Body of pancreas (tissue), 4 donors: Measurements from ENCODE around the gene CD58.

ENCODE experiments used
- POLR2A ChIP-seq, 3 donors: fragments of 450-650 bp; IDR thresholded peaks; one replicate each; pipeline ENCODE4 v1.6.1; 2016; ENCODE audit warnings: antibody characterized with exemption in 3 of 3, mild to moderate bottlenecking in 2 of 3
- TF ChIP-seq, protein P1 (sequence below), 7 experiments: fragments of 450-650 bp in 4 of 7; fragments of 200-600 bp in 3 of 7; sonication (generic) in 3 of 7; IDR thresholded peaks; one replicate each; pipeline ENCODE4 v1.5.1; 2016 to 2019; ENCODE audit warnings: antibody characterized with exemption in 7 of 7

DNA sequence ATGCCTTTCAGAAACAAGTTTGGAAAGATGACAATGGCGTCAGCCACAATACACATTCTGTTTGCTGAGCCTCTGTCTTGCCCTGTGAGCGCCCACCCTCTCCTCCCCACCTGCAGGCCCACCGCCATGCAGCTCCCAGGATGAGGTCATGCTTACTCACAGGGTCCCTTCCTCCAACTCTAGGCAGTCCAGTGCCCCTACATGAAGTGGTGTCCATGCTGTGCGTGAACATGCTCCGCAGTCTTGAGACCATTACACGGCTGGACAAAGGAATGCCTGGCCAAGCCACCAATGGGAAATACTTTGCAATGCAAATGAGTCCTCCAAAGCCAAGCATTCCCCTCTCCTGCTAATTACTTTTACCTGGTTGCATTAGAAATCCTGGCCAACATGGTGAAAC, 92.2 kb downstream of the CD58 start:
- TF ChIP-seq POLR2A (IDR thresholded peaks at IDR 0.05): no peak
- TF ChIP-seq, protein P1, sequence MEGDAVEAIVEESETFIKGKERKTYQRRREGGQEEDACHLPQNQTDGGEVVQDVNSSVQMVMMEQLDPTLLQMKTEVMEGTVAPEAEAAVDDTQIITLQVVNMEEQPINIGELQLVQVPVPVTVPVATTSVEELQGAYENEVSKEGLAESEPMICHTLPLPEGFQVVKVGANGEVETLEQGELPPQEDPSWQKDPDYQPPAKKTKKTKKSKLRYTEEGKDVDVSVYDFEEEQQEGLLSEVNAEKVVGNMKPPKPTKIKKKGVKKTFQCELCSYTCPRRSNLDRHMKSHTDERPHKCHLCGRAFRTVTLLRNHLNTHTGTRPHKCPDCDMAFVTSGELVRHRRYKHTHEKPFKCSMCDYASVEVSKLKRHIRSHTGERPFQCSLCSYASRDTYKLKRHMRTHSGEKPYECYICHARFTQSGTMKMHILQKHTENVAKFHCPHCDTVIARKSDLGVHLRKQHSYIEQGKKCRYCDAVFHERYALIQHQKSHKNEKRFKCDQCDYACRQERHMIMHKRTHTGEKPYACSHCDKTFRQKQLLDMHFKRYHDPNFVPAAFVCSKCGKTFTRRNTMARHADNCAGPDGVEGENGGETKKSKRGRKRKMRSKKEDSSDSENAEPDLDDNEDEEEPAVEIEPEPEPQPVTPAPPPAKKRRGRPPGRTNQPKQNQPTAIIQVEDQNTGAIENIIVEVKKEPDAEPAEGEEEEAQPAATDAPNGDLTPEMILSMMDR (IDR thresholded peaks at IDR 0.05): no peak
